K562 (cell line): Measurements from ENCODE around the gene CCND3. TPM values are rescaled to one million over a fixed set of nuclear protein-coding genes. Genes with fewer than 3 reads are reported as not detected.

Experiments
- CCAR2 ChIP-seq: fragments of 200-400 bp; formaldehyde crosslinking; IDR thresholded peaks from 2 replicates; pipeline ENCODE4 v1.6.1; 2017; ENCODE audit warnings: mild to moderate bottlenecking, low read depth, low read length
- ESRRB ChIP-seq: fragments of 250-450 bp; sonication (Bioruptor Pico); IDR thresholded peaks from 2 replicates; pipeline ENCODE4 v1.5.0; 2020; ENCODE audit warnings: mild to moderate bottlenecking, moderate library complexity, borderline replicate concordance
- ETS2 ChIP-seq: IDR thresholded peaks from 2 replicates; pipeline ENCODE4 v1.6.1; 2016; ENCODE audit warnings: borderline replicate concordance, missing genetic modification characterization, mild to moderate bottlenecking, moderate library complexity, missing compliant biosample characterization; ENCODE audit not compliant: poor library complexity, severe bottlenecking
- EWSR1 ChIP-seq: fragments of 450-650 bp; IDR thresholded peaks from 2 replicates; pipeline ENCODE4 v1.6.1; 2018; ENCODE audit warnings: borderline replicate concordance, mild to moderate bottlenecking, low read depth, moderate library complexity; ENCODE audit not compliant: partially characterized antibody
- FOXJ2 ChIP-seq: fragments of 200-800 bp; sonication (Bioruptor generic); IDR thresholded peaks from 2 replicates; pipeline ENCODE4 v1.6.1; 2016; ENCODE audit warnings: missing genetic modification characterization, missing compliant biosample characterization
- KAT8 ChIP-seq: fragments of 450-650 bp; IDR thresholded peaks from 2 replicates; pipeline ENCODE4 v1.6.1; 2016; ENCODE audit warnings: low read depth, mild to moderate bottlenecking
- NFYB ChIP-seq: IDR thresholded peaks from 2 replicates; pipeline ENCODE4 v1.6.1; 2011; ENCODE audit warnings: mild to moderate bottlenecking, moderate library complexity; ENCODE audit not compliant: insufficient read length; ENCODE audit errors: extremely low read depth
- PHF20 ChIP-seq: fragments of 450-650 bp; IDR thresholded peaks from 2 replicates; pipeline ENCODE4 v1.6.1; 2018; ENCODE audit not compliant: partially characterized antibody
- POLR2A ChIP-seq: fragments of 450-650 bp; conservative IDR thresholded peaks from 2 replicates; pipeline ENCODE4 v1.6.1; 2016
- POLR2B ChIP-seq: fragments of 450-650 bp; IDR thresholded peaks from 2 replicates; pipeline ENCODE4 v1.6.1; 2018; ENCODE audit warnings: low read depth; ENCODE audit not compliant: partially characterized antibody
- RBM25 ChIP-seq: fragments of 200-400 bp; formaldehyde crosslinking; IDR thresholded peaks from 2 replicates; pipeline ENCODE4 v1.6.1; 2018; ENCODE audit warnings: low read length, low read depth, moderate library complexity; ENCODE audit not compliant: severe bottlenecking
- SAP30 ChIP-seq: fragments of 200-600 bp; sonication (generic); IDR thresholded peaks from 2 replicates; pipeline ENCODE4 v1.6.1; 2012; ENCODE audit warnings: borderline replicate concordance, low read depth, mild to moderate bottlenecking, moderate library complexity, low read length, control low read depth, inconsistent platforms; ENCODE audit not compliant: insufficient read depth, poor library complexity, severe bottlenecking
- TBL1XR1 ChIP-seq, 2 experiments: IDR thresholded peaks; 2 replicates each; pipeline ENCODE4 v1.6.1; 2012; ENCODE audit warnings: improper control_type of control experiment in 2 of 2, low read length in 2 of 2, mild to moderate bottlenecking in 1 of 2
- TBP ChIP-seq: optimal IDR thresholded peaks from 2 replicates; pipeline ENCODE3; 2011; ENCODE audit warnings: low read depth, low read length, improper control_type of control experiment
- TEAD2 ChIP-seq: fragments of 450-650 bp; IDR thresholded peaks from 2 replicates; pipeline ENCODE4 v1.6.1; 2016; ENCODE audit warnings: missing genetic modification characterization, control low read depth, missing compliant biosample characterization
- TEAD4 ChIP-seq, 2 experiments: sonication (generic) in 1 of 2; formaldehyde crosslinking in 1 of 2; IDR thresholded peaks; 2 replicates each; pipeline versions ENCODE4 v1.6.1 to v1.8.0; 2012 to 2022; ENCODE audit warnings: borderline replicate concordance in 1 of 2, inconsistent platforms in 1 of 2, low read length in 1 of 2, mild to moderate bottlenecking in 1 of 2, missing genetic modification reagents in 1 of 2
- ZBED1 ChIP-seq: IDR thresholded peaks from 2 replicates; pipeline ENCODE4 v1.6.1; 2014
- ZNF133 ChIP-seq: fragments of 250-450 bp; sonication (Bioruptor Pico); IDR thresholded peaks from 2 replicates; pipeline ENCODE4 v1.4.0; 2020; ENCODE audit warnings: mild to moderate bottlenecking
- ZNF184 ChIP-seq: sonication (generic); formaldehyde crosslinking; IDR thresholded peaks from 2 replicates; pipeline ENCODE4 v1.5.0; 2020; ENCODE audit warnings: missing genetic modification reagents
- ZNF507 ChIP-seq: conservative IDR thresholded peaks from 2 replicates; pipeline ENCODE4 v1.6.1; 2017; ENCODE audit warnings: missing genetic modification characterization, missing compliant biosample characterization
- polyA plus RNA-seq, 8 experiments: library from polyadenylated mRNA; depleted of rRNA in 4 of 8; stranded (reverse) in 5 of 8; unstranded in 3 of 8; fragments of >200 nt; fragmentation: Nextera tagmentation in 2 of 8; fragmentation: Illumina TruSeq in 1 of 8; extraction: Ambion mirVana in 2 of 8; extraction: Trizol in 1 of 8; gene quantifications; 2 replicates each; pipeline versions ENCODE4 v1.2.1 to v1.2.3, GENCODE V29; 2011 to 2014; ENCODE audit warnings: inconsistent platforms in 1 of 8, missing spikeins in 1 of 8
- total RNA-seq, 7 experiments: library from RNA; depleted of rRNA in 6 of 7; stranded (reverse); fragments of >200 nt in 6 of 7; fragmentation: Illumina TruSeq in 2 of 7; extraction: Trizol in 2 of 7; gene quantifications; 2 replicates each; pipeline versions ENCODE4 v1.2.1 to v1.2.3, GENCODE V29; 2011 to 2021; ENCODE audit warnings: low replicate concordance in 1 of 7
- TF ChIP-seq, protein P1 (sequence below): fragments of 450-650 bp; IDR thresholded peaks from 2 replicates; pipeline ENCODE4 v1.6.1; 2016
- TF ChIP-seq, protein P2 (sequence below): sonication (generic); formaldehyde crosslinking; IDR thresholded peaks from 2 replicates; pipeline ENCODE4 v1.8.0; 2022; ENCODE audit warnings: mild to moderate bottlenecking, low read depth, missing genetic modification reagents
- TF ChIP-seq, protein P3 (sequence below): sonication (generic); formaldehyde crosslinking; IDR thresholded peaks from 2 replicates; pipeline ENCODE4 v1.8.0; 2023; ENCODE audit warnings: mild to moderate bottlenecking, missing genetic modification reagents
- TF ChIP-seq, protein P4 (sequence below): fragments of 450-650 bp; formaldehyde crosslinking; IDR thresholded peaks from 2 replicates; pipeline ENCODE4 v1.4.0; 2022; ENCODE audit warnings: missing genetic modification characterization

Gene CCND3
- total and polyA plus RNA-seq, 9 of the 15 experiments (the other 6 are each of a cell fraction or from before 2014, with no cell fraction given) = 21.5 to 204 (median 97.4) TPM

DNA sequence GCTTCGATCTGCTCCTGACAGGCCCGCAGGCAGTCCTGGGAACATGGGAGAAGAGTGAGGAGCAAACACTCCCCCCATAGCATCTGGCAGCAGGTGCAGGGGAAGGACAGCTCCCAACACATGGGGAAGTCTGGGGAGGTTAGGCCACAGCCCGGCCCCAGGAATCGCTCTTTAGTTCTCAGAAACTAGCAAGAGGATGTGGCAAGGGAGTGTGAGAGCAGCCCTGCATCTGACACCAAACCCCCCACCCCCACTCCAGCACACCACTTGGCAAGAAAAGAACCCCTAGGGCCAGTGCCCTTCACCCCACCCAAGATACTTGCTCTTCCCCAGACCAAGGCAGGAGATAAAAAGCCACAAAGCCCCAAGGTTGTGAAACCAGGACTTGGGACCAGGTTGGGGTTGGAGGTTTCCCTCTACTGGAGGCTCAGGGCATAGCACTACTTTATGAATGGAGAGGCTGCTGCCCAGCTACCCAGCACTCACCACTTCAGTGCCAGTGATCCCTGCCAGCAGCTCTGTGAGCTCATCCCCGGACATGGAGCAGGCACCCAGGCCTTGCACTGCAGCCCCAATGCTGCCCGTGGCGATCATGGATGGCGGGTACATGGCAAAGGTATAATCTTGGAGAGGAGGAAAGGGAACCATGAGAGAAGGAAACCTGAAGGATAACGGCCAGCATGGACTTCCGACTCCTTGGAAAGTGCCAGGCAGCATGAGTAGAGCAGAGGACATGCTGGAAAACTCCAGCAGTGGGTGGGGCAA lies 5.4 kb downstream of the CCND3 start (continued):
- TF ChIP-seq, protein P1, sequence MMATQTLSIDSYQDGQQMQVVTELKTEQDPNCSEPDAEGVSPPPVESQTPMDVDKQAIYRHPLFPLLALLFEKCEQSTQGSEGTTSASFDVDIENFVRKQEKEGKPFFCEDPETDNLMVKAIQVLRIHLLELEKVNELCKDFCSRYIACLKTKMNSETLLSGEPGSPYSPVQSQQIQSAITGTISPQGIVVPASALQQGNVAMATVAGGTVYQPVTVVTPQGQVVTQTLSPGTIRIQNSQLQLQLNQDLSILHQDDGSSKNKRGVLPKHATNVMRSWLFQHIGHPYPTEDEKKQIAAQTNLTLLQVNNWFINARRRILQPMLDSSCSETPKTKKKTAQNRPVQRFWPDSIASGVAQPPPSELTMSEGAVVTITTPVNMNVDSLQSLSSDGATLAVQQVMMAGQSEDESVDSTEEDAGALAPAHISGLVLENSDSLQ = no peak
- no peak for TF ChIP-seq FOXJ2 (tag)
- TF ChIP-seq, protein P2, sequence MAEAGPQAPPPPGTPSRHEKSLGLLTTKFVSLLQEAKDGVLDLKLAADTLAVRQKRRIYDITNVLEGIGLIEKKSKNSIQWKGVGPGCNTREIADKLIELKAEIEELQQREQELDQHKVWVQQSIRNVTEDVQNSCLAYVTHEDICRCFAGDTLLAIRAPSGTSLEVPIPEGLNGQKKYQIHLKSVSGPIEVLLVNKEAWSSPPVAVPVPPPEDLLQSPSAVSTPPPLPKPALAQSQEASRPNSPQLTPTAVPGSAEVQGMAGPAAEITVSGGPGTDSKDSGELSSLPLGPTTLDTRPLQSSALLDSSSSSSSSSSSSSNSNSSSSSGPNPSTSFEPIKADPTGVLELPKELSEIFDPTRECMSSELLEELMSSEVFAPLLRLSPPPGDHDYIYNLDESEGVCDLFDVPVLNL (CRISPR knock-in tag) = 0 out of 2 replicates have a peak, but pooled peaks have one; percentile 74
- no peak for TF ChIP-seq ZNF184 (CRISPR knock-in tag)
- TF ChIP-seq ZBED1 = no peak
- TF ChIP-seq TBL1XR1 (IDR thresholded peaks at IDR 0.05; ENCODE audit: low read length in 2 of 2) = peak; percentile 64 to 72; a peak in 2 of 4 replicates
- TF ChIP-seq, protein P3, sequence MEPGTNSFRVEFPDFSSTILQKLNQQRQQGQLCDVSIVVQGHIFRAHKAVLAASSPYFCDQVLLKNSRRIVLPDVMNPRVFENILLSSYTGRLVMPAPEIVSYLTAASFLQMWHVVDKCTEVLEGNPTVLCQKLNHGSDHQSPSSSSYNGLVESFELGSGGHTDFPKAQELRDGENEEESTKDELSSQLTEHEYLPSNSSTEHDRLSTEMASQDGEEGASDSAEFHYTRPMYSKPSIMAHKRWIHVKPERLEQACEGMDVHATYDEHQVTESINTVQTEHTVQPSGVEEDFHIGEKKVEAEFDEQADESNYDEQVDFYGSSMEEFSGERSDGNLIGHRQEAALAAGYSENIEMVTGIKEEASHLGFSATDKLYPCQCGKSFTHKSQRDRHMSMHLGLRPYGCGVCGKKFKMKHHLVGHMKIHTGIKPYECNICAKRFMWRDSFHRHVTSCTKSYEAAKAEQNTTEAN = no peak
- TF ChIP-seq TEAD2 (tag) = no peak
- no peak; the same call in 1 of the 2 replicates for TF ChIP-seq POLR2A
- no peak for TF ChIP-seq CCAR2
- no peak for TF ChIP-seq NFYB
- TF ChIP-seq PHF20 = no peak
- TF ChIP-seq SAP30 = no peak
- TF ChIP-seq RBM25 = no peak
- TF ChIP-seq TEAD4 (IDR thresholded peaks at IDR 0.05; ENCODE audit: low read length) = peak; percentile 85
- no peak for TF ChIP-seq TEAD4 (CRISPR knock-in tag; IDR thresholded peaks at IDR 0.05; ENCODE audit: borderline replicate concordance)
- TF ChIP-seq ZNF133 (CRISPR knock-in tag) = no peak
- TF ChIP-seq POLR2B = no peak
- TF ChIP-seq, protein P4, sequence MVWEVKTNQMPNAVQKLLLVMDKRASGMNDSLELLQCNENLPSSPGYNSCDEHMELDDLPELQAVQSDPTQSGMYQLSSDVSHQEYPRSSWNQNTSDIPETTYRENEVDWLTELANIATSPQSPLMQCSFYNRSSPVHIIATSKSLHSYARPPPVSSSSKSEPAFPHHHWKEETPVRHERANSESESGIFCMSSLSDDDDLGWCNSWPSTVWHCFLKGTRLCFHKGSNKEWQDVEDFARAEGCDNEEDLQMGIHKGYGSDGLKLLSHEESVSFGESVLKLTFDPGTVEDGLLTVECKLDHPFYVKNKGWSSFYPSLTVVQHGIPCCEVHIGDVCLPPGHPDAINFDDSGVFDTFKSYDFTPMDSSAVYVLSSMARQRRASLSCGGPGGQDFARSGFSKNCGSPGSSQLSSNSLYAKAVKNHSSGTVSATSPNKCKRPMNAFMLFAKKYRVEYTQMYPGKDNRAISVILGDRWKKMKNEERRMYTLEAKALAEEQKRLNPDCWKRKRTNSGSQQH (CRISPR knock-in tag) = no peak
- TF ChIP-seq TBP = no peak
- TF ChIP-seq EWSR1 = no peak
- no peak for TF ChIP-seq ETS2 (tag)
- no peak for TF ChIP-seq ZNF507
- TF ChIP-seq KAT8 = no peak
- TF ChIP-seq ESRRB = no peak
